ENCODE results near the gene ELL2. TPM values are rescaled to one million over a fixed set of nuclear protein-coding genes. Genes with fewer than 3 reads are reported as not detected.

Gene ELL2
- total RNA-seq, 1 donor from 2014 or later = 14.2 TPM

GRCh38 chr5:95864944-95865504, 96.6 kb downstream of the ELL2 start:
- Mint-ChIP-seq H3K4me3 (no peak overlapping the region), H3K4me1 (peaks cover 41% of the 10 kb centered on the region), H3K27ac (peak overlapping the region; percentile 57), H3K36me3 (no peaks in the 10 kb centered on the region), H3K9me3 (peaks cover 5% of the 10 kb centered on the region), H3K27me3 (ENCODE audit: insufficient read depth, low read depth) (peaks cover 9% of the 10 kb centered on the region)
- Histone ChIP-seq H3K4me1 (peaks cover 16% of the 10 kb centered on the region), H3F3A (ENCODE audit: low read depth) (peaks cover 5% of the 10 kb centered on the region), H3K4me2 (no peak overlapping the region), H3K79me2 (ENCODE audit: low read depth) (no peaks in the 10 kb centered on the region), H3K9me3 (ENCODE audit: low read depth) (no peaks in the 10 kb centered on the region), H3K27ac (no peak overlapping the region), H3K27me3 (no peaks in the 10 kb centered on the region), H3K4me3 (no peak overlapping the region), H4K20me1 (ENCODE audit: low read depth) (no peaks in the 10 kb centered on the region), H2AFZ (replicated peaks) (no peak overlapping the region), H3K36me3 (no peaks in the 10 kb centered on the region), H3K9ac (no peak overlapping the region)
- TF ChIP-seq EZH2phosphoT487 (IDR thresholded peaks at IDR 0.05) (no peak), EZH2 (IDR thresholded peaks at IDR 0.05) (no peak), CTCF (IDR thresholded peaks at IDR 0.05) (no peak)
- DNase-seq (ENCODE audit: low spot score) = peak; percentile 34

GRCh38 chr5:95864456-95864855, 97.2 kb downstream of the ELL2 start:
- no peak for DNase-seq (ENCODE audit: low spot score)
- Mint-ChIP-seq H3K4me1 (peaks cover 46% of the 10 kb centered on the region), H3K36me3 (no peaks in the 10 kb centered on the region), H3K9me3 (peaks cover 5% of the 10 kb centered on the region), H3K4me3 (no peak overlapping the region), H3K27ac (no peak overlapping the region), H3K27me3 (ENCODE audit: insufficient read depth, low read depth) (peaks cover 11% of the 10 kb centered on the region)
- H4K20me1 ChIP-seq (ENCODE audit: low read depth) = no peaks in the 10 kb centered on the region
- no peaks in the 10 kb centered on the region for H3K27me3 ChIP-seq
- no peak overlapping the region for H3K4me3 ChIP-seq
- H3K9me3 ChIP-seq (ENCODE audit: low read depth) = no peaks in the 10 kb centered on the region
- no peak for TF ChIP-seq EZH2 (IDR thresholded peaks at IDR 0.05)
- no peak for TF ChIP-seq CTCF (IDR thresholded peaks at IDR 0.05)
- no peak for TF ChIP-seq EZH2phosphoT487 (IDR thresholded peaks at IDR 0.05)
- no peak overlapping the region for H2AFZ ChIP-seq (replicated peaks)
- H3K9ac ChIP-seq = no peak overlapping the region
- H3K4me2 ChIP-seq = no peak overlapping the region
- H3F3A ChIP-seq (ENCODE audit: low read depth) = peaks cover 6% of the 10 kb centered on the region
- no peaks in the 10 kb centered on the region for H3K79me2 ChIP-seq (ENCODE audit: low read depth)
- peaks cover 22% of the 10 kb centered on the region for H3K4me1 ChIP-seq
- H3K36me3 ChIP-seq = no peaks in the 10 kb centered on the region
- H3K27ac ChIP-seq = no peak overlapping the region

GRCh38 chr5:95863383-95863757, 98.3 kb downstream of the ELL2 start:
- no peak for DNase-seq (ENCODE audit: low spot score)
- Mint-ChIP-seq H3K27me3 (ENCODE audit: insufficient read depth, low read depth) (peaks cover 13% of the 10 kb centered on the region), H3K4me1 (peaks cover 56% of the 10 kb centered on the region), H3K36me3 (no peaks in the 10 kb centered on the region), H3K4me3 (no peak overlapping the region), H3K27ac (peak overlapping the region; percentile 26), H3K9me3 (peaks cover 5% of the 10 kb centered on the region)
- Histone ChIP-seq H3K27ac (no peak overlapping the region), H3K9me3 (ENCODE audit: low read depth) (no peaks in the 10 kb centered on the region), H2AFZ (replicated peaks) (no peak overlapping the region), H3F3A (ENCODE audit: low read depth) (peaks cover 6% of the 10 kb centered on the region), H3K4me2 (no peak overlapping the region), H4K20me1 (ENCODE audit: low read depth) (no peaks in the 10 kb centered on the region), H3K4me1 (peaks cover 27% of the 10 kb centered on the region), H3K36me3 (no peaks in the 10 kb centered on the region), H3K4me3 (no peak overlapping the region), H3K27me3 (no peaks in the 10 kb centered on the region), H3K9ac (no peak overlapping the region), H3K79me2 (ENCODE audit: low read depth) (no peaks in the 10 kb centered on the region)
- TF ChIP-seq EZH2 (IDR thresholded peaks at IDR 0.05) (no peak), EZH2phosphoT487 (IDR thresholded peaks at IDR 0.05) (no peak), CTCF (IDR thresholded peaks at IDR 0.05) (no peak)

Measured in neural progenitor cell (in vitro differentiated cells).